Psoas muscle (tissue), 8 donors: ENCODE results near the gene CTIF. TPM values are rescaled to one million over a fixed set of nuclear protein-coding genes. Genes with fewer than 3 reads are reported as not detected.

Source experiments
- ATAC-seq, 4 donors: fragments of 200-7000 bp; cut with Tn5 transposase; one replicate each; pipeline ENCODE4 v1.9.1; 2020; ENCODE audit warnings: moderate library complexity in 3 of 4, mild to moderate bottlenecking in 2 of 4
- DNase-seq, 2 donors: peaks; one replicate each; pipeline ENCODE4 v3.0.0-alpha.2; 2020
- H3K27ac ChIP-seq: fragments of 200-600 bp; one replicate; pipeline ENCODE4 v1.8.0; 2022
- H3K27me3 ChIP-seq, 3 donors: fragments of 200-600 bp in 1 of 3; one replicate each; pipeline versions ENCODE4 v1.6.1 to v1.8.0; 2013 to 2022; ENCODE audit warnings: low read length in 2 of 3, mild to moderate bottlenecking in 2 of 3, moderate library complexity in 1 of 3; ENCODE audit not compliant: insufficient read depth in 3 of 3
- H3K36me3 ChIP-seq, 2 donors: fragments of 200-600 bp in 1 of 2; one replicate each; pipeline versions ENCODE4 v1.6.1 to v1.8.0; 2013 to 2022; ENCODE audit warnings: low read depth in 1 of 2, mild to moderate bottlenecking in 1 of 2, moderate library complexity in 1 of 2; ENCODE audit not compliant: insufficient read depth in 1 of 2
- H3K4me1 ChIP-seq: fragments of 200-600 bp; one replicate; pipeline ENCODE4 v1.8.0; 2022
- H3K4me3 ChIP-seq: fragments of 200-600 bp; one replicate; pipeline ENCODE4 v1.8.0; 2022; ENCODE audit warnings: mild to moderate bottlenecking
- H3K9me3 ChIP-seq: fragments of 200-600 bp; one replicate; pipeline ENCODE4 v1.8.0; 2022
- CTCF ChIP-seq: fragments of 200-600 bp; IDR thresholded peaks from one replicate; pipeline ENCODE4 v1.8.0; 2022; ENCODE audit warnings: antibody characterized with exemption
- WGBS, 3 donors: extraction: QIAGEN DNeasy Blood & Tissue Kit; methylation state at CpG; one replicate each; pipeline versions ENCODE4 v1.1.6 to v1.1.7; 2013; 5-methylcytosine and 5-hydroxymethylcytosine counted together
- intact Hi-C, 2 donors: fragments of 100-400 bp; cut with DNase I; formaldehyde crosslinking; loops; one replicate each; pipeline versions ENCODE4 v1.11.0 to v1.14.2; 2022
- polyA plus RNA-seq, 3 donors: library from polyadenylated mRNA; stranded (reverse); fragments of 200-250 nt; gene quantifications; one replicate each; pipeline ENCODE4 v1.2.3, GENCODE V29; 2013
- total RNA-seq, 4 donors: library from RNA; stranded (reverse); fragmentation: NEBNext Ultra II Directional in 2 of 4; extraction: Animal tissue kit (Norgen Biotek cat#: 25700) in 2 of 4; gene quantifications; one replicate each; pipeline versions ENCODE4 v1.2.1 to v1.2.4, GENCODE V29; 2021 to 2023
- donor health status: healthy with polysubstance abuse.
- donor health status: DM: no; HTN: no; CAD: no; lungs with moderate emphysema.
- donor health status: Bipolar disorder and iron deficiency.
- donor health status: healthy.
- donor health status: DM: yes; HTN: yes; CAD: no.
- donor health status: DM: no; HTN: no; CAD: no.
- donor health status: DM: no; HTN: no; CAD: no.
- donor health status: DM: yes; HTN: yes; CAD: no.

The CTIF gene
- total and polyA plus RNA-seq, 7 donors: 11.3 to 40.5 (median 26.9) TPM

- no peaks in the 10 kb centered on the region for H3K36me3 ChIP-seq
- H3K27ac ChIP-seq: no peak overlapping the region
- H3K9me3 ChIP-seq: no peaks in the 10 kb centered on the region
- H3K4me1 ChIP-seq: peaks cover 14% of the 10 kb centered on the region
- ATAC-seq: no peak
- 81 to 93% (median 87%) methylated on average over 11 of the region's 11 CpGs for WGBS, 3 donors
- H3K27me3 ChIP-seq: no peaks in the 10 kb centered on the region
- intact Hi-C loops: no loop called here
- no peak for TF ChIP-seq CTCF
- no peak overlapping the region for H3K4me3 ChIP-seq
- DNase-seq: no peak
These were observed 315.9 kb downstream of the CTIF start for GRCh38 chr18:48854780-48855179.

DNA sequence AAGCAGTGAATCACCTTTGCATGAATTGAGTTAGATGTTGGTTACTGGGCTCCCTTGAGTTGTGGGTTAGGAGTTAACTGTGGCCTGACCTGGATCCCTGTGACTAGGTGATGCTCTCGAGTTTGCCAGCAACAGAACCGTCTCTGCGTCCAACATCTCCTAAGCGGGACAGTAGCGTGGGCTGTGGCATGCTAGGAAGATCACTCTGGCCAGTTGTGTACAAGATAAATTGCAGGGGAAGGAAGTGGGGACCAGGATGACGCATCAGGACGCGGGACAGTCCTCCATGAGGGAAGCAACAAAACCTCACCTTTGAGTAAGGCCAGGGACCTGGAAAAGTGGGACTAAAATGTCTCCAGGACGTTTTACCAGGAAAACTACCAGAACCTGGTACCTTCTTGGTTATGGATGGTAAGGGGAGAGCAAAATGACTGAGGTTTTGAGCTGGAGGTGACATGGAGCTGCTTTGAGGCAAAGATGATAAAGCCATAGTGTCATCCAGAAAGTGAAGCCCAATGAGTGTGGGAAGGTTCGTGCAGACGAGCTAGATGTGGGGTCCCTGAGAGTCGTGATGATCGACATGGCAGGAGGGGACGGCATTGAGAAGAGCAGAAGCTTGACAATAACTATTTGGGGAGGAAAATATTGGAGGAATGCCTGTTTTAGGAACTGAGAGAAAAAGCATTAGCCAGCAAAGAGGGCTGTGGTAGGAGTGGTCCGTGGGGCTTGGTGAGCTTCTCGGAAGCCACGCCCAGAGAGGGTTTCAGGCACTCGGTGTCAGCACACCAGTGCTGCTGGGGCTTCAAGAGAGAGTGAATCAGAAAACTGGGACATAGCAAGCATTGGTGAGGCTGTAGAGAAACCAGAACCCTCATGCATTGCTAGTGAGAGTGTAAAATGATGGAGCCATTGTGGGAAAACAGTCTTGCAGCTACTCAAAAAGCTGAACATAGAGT lies 316.9 kb downstream of the CTIF start:
- no peaks in the 10 kb centered on the region for H3K9me3 ChIP-seq
- DNase-seq: no peak
- H3K36me3 ChIP-seq: no peaks in the 10 kb centered on the region
- H3K4me1 ChIP-seq: peaks cover 14% of the 10 kb centered on the region
- 86 to 90% (median 89%) methylated on average over 18 of the region's 18 CpGs for WGBS, 3 donors
- H3K4me3 ChIP-seq: no peak overlapping the region
- no peak for TF ChIP-seq CTCF
- ATAC-seq: no peak
- no peaks in the 10 kb centered on the region for H3K27me3 ChIP-seq
- no peak overlapping the region for H3K27ac ChIP-seq
- intact Hi-C loops: no loop called here

- Histone ChIP-seq H3K4me3 (no peak overlapping the region), H3K4me1 (peaks cover 6% of the 10 kb centered on the region), H3K27ac (no peak overlapping the region), H3K27me3 (no peaks in the 10 kb centered on the region), H3K9me3 (no peaks in the 10 kb centered on the region), H3K36me3 (no peaks in the 10 kb centered on the region)
- DNase-seq (no peak), ATAC-seq (no peak)
- 93 to 99% (median 96%) methylated on average over 14 of the region's 14 CpGs for WGBS, 3 donors
- no peak for TF ChIP-seq CTCF
- intact Hi-C loops: no loop called here
These were observed 318.3 kb downstream of the CTIF start for GRCh38 chr18:48857023-48857694.

- Histone ChIP-seq H3K27me3 (no peaks in the 10 kb centered on the region), H3K4me3 (no peak overlapping the region), H3K36me3 (no peaks in the 10 kb centered on the region), H3K4me1 (no peaks in the 10 kb centered on the region), H3K9me3 (no peaks in the 10 kb centered on the region), H3K27ac (no peak overlapping the region)
- intact Hi-C loops: no loop called here
- no peak for DNase-seq
- ATAC-seq: no peak
- 92 to 100% (median 98%) methylated on average over 4 of the region's 4 CpGs for WGBS, 3 donors
- TF ChIP-seq CTCF: no peak
These were observed 319.8 kb downstream of the CTIF start for GRCh38 chr18:48858676-48859075.
